CD4-positive, alpha-beta T cell treated with Interleukin-17A for 4 hours (primary cell): ENCODE results near the gene SS18L1.
"Not testable (repeated sequence)": the region's sequence is repeated elsewhere in the genome, so short reads cannot be mapped to it uniquely, and the experiment has no call there.

ENCODE experiments used
- DNase-seq: peaks from one replicate; pipeline ENCODE4 v3.0.0-alpha.2; 2020; ENCODE audit warnings: mixed read lengths

SS18L1 gene

DNA sequence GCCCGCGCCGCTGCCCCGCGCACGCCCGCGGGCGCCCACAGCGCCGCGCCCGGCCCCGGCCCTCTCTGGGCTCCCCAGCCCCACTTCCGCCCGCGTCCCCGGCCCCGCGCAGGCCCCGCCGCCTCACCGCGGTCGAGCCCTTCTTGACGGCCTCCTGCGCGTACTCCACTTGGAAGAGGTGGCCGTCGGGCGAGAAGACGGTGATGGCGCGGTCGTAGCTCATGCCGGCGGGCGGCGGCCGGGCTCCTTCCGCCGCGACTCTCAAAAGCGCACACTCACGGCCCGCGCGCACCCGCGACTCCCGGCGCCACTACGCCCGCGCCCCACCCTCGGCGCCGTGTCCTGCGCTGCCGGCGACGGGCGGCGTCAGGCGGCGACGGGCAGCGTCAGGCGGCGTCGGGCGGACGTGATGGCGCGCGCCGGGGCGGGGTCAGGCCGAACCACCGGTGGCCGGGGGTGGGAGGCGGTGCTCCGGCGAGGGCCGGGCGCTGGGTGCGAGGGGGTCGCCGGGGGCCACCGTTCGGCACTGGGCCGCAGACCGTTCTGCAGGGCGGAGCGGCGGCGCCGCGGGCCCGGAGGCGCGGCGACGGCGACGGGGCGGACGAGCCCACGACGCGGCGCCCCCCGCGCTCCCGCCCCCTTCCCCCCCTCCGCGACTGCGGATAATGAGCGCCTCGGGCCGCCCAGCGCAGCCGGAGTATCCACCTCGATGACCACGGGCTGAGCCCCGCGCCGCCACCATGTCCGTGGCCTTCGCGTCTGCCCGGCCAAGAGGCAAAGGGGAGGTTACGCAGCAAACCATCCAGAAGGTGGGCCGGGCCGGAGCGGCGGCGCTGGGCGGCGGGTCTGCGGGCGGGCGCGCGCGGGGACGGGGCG lies at the start of gene SS18L1, which contains the start of gene PSMA7:
TSS of gene SS18L1 (plus strand) at position 689 of the 876 bp plus-strand sequence. CDS start at position 741, 52 bp downstream.
TSS of gene PSMA7 (minus strand) at position 314 of the 876 bp plus-strand sequence. CDS start at position 223, 91 bp downstream.
- DNase-seq = peak; percentile 91

DNA sequence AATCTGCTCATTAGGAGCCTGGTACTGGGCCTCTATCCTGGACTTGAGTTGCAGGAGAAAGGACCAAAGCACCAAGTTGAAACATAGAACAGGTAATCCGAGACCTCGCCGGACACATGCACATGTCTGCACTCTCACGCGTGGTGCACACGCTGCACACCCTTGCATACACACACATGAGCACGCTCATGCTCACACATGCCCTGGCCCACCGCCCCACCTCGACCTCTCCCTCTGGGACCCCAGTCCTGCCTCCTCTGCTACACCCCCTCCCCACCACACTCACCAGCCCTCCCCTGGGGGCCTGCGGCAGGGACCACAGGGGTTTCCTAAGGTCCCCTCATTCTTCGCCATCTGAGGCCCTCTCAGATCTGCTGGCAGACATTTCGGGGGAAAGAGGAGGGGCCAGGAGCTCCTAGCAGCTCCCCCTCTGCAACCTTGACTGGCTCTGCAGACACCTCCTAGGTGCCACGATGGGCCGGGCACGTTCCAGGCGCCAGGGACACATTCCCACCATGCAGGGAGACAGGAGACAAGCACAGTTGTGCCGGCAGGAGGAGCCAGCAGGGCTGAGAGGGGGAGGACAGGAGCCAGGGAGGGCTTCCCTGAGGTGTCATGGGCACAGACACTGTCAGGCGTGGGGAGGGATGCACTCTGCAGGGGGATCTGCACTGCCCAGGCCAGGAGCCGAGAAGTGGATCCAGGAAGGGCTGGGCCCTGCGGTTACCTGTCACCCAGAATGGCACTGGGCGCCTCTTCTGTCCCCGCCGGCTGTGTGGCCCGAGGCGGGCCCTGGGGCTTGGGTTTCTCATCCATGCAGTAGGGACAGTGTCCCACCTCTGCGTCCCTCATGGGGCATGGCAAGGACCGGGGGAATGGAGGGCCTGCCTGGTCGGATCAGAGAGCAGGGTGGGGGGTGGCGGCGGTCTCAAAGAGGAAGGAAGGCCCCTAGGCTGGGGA lies 46.9 kb upstream of the SS18L1 start:
- DNase-seq = no peak

DNA sequence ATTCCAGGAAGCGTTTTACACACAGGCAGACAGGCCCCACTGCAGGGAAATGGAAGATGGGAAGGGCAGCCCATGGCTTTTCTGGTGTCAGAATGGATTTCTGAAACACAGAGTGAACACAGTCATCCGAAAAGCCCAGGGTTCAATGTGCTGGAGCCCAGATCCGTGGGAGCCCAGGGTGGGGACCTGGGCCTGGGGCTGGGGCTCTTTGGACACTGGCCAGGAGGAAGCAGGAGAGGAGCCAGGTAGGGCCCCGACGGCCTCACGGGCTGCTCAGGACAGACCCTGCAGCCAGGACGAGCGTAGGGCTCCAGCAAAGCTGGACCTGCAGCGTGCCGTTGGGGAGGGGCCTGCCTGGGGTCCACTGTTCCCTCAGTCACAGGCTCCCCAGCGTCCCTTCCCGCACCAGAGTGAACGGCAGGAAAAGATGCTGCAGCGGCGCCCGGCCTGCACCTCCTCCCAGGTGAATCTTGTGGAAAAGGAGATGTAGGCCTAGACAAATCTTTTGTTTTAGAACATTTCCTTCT lies 45.6 kb upstream of the SS18L1 start:
- DNase-seq = no peak

DNA sequence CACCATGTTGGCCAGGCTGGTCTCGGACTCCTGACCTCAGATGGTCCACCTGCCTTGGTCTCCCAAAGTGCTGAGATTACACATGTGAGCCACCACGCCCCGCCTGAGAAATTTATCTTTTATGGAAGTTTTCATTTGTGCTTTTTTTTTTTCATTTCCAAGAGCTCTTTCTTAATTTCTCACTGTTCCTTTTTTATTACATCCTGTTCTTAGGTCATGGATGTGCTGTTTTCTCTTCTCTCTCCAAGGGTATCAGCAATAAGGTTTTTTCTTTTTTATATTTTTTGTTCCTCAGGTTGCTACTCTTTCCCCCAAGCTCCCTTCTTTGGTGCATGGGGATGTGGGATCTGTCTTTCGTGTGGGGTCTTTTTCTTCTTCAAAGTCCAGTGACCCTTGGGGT lies 42.5 kb upstream of the SS18L1 start:
- DNase-seq = no peak

DNA sequence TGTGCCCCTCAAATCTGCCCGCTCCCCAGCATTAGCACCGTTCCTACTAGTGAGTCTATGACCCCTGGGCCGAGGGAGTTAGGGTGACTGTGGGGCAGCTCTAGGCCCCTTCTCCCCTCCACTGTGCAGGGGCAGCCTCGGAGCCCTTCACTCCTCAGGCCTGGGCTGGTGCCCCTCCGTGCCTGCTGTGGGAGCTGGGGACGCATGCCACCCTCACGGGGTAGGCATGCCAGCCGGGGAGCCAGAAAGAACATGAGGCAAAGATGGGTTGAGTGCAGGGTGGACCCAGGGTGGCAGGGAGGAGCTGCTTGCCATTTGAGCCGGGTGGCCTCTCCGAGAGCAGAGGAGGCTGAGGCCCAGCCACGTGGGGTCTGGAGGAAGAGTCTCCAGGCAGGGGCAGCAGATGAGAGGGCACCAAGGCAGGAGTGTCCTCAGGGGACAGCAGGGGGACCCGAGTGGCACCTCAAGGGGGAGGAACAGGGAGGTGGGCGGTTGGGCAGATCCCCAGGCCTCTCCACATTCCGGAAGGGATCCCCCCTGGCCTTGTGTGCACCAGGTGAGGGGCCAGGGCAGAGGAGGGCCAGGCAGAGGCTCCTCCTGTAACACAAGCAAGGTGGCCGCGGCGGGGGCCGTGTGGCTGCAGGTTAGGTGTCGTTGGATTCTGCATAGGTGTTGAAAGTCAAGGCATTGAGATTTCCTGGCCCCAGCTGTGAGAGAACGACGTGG lies 39.9 kb upstream of the SS18L1 start:
- DNase-seq = no peak

- DNase-seq = no peak
Measured at GRCh38 chr20:62104234-62104789, 39.3 kb upstream of the SS18L1 start.

GRCh38 chr20:62104791-62105345 lies 38.7 kb upstream of the SS18L1 start:
- DNase-seq = no peak

DNA sequence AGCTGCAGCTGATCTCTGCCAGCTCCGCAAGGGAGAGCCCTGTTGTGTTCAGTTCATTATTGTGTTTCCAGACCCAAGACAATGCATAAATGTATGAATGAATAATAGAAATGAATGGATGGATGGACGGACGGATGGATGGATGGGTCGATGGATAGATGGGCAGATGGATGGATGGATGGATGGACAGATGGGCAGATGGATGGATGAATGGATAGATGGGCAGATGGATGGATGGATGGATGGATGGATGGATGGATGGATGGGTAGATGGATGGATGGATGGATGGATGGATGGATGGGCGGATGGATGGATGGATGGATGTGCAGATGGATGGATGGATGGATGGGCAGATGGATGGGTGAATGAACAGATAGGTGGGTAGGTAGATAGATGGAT lies 38.0 kb upstream of the SS18L1 start:
- no peak for DNase-seq

DNA sequence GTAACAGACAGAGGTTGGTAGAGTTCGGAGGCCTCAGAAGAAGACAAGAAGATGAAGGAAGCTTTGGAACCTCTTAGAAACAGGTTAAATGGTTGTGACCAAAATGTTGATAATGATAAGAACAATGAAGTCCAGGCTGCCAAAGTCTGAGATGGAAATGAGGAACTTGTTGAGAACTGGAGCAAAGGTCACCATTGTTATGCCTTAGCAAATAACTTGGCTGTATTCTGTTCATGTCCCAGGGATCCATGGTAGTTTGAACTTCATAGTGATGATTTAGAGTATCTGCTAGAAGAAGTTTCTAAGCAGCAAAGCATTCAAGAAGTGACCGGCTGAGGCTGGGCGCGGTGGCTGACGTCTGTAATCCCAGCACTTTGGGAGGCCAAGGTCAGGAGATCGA lies 32.4 kb upstream of the SS18L1 start:
- DNase-seq = no peak

- no peak for DNase-seq
Measured at GRCh38 chr20:62112368-62112767, 31.2 kb upstream of the SS18L1 start.

GRCh38 chr20:62114894-62115293 lies 28.7 kb upstream of the SS18L1 start:
- DNase-seq = no peak

DNA sequence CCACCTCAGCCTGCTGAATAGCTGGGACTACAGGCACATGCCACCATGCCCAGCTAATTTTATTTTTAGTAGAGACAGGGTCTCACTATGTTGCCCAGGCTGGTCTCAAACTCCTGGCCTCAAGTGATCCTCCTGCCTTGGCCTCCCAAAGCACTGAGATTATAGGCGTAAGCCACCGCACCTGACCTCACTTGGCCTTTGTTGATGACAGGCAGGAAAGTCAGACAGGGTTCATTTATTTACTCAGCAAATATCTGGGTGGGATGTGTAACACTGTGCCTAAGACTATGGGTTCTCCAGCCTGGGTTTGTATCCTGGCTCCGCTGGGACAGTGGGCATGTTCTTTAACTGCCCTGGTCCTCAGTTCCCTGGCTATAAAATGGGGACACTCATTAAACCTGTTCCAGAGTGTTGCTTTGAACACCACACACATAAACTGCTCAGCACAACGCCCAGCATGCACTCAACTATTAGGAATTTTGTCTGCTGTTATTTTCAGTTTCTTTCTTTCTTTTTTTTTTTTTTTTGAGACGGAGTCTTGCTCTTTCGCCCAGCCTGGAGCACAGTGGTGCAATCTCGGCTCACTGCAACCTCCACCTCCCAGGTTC lies 27.7 kb upstream of the SS18L1 start:
- DNase-seq = not testable (repeated sequence)

DNA sequence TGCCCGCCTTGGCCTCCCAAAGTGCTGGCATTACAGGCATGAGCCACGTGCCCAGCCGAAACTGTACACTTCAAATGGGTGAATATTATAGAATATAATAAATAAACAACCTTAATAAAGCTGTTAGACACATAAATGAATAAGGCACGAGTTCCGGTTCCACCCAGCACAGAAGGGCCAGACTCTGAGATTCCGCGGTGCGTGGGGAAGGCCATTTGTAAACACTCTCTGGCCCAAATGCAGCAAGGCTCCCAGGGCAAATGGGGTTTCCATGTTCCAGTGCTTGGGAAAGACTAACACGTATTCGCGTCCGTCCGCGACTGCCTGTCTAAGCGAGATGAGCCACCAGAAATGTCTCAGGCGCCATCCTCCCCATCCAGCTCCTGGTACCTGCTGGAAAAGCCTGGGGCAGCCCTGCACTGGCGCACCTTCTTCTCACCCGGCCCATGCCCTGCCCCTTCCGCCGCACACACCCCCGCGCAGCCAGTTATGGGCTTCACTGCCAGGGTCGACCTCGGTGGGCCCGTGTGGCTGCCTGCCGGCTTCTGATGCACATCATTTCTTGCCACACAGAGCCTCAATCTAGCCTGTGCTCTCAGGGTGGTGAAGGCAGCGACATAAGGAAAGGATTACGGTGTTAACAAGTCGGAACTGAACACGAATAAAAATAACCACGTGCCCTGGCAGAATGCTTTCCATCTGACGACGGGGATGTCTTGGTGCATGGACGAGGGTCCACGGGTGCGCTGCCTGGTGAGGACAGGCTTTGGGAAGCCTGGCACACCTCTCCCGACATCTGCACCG lies 26.8 kb upstream of the SS18L1 start:
- DNase-seq = no peak

DNA sequence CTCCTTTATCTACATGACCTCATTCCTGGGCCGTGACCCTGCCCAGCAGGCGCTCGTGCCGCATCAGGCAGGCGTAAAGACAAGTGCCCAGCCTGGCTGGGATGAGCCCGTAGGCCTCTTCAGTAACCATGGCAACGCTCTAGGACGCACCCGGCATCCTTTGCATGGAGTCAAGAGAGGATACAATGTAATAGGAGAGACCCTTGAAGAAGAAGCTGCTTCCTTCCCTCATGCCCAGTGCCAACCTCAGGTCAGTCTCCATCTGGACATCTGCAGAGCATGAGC lies 26.3 kb upstream of the SS18L1 start:
- no peak for DNase-seq

GRCh38 chr20:62117658-62118057 lies 25.9 kb upstream of the SS18L1 start:
- peak; percentile 84 for DNase-seq

- DNase-seq = no peak
Measured at GRCh38 chr20:62118113-62119043, 25.2 kb upstream of the SS18L1 start.

- no peak for DNase-seq
Measured at GRCh38 chr20:62119115-62119514, 24.5 kb upstream of the SS18L1 start.

- DNase-seq = no peak
Measured at GRCh38 chr20:62119591-62120364, 23.8 kb upstream of the SS18L1 start.

- no peak for DNase-seq
Measured at GRCh38 chr20:62120365-62120762, 23.2 kb upstream of the SS18L1 start.
